Measurements from ENCODE around the gene MYOF.

Gene MYOF, protein sequence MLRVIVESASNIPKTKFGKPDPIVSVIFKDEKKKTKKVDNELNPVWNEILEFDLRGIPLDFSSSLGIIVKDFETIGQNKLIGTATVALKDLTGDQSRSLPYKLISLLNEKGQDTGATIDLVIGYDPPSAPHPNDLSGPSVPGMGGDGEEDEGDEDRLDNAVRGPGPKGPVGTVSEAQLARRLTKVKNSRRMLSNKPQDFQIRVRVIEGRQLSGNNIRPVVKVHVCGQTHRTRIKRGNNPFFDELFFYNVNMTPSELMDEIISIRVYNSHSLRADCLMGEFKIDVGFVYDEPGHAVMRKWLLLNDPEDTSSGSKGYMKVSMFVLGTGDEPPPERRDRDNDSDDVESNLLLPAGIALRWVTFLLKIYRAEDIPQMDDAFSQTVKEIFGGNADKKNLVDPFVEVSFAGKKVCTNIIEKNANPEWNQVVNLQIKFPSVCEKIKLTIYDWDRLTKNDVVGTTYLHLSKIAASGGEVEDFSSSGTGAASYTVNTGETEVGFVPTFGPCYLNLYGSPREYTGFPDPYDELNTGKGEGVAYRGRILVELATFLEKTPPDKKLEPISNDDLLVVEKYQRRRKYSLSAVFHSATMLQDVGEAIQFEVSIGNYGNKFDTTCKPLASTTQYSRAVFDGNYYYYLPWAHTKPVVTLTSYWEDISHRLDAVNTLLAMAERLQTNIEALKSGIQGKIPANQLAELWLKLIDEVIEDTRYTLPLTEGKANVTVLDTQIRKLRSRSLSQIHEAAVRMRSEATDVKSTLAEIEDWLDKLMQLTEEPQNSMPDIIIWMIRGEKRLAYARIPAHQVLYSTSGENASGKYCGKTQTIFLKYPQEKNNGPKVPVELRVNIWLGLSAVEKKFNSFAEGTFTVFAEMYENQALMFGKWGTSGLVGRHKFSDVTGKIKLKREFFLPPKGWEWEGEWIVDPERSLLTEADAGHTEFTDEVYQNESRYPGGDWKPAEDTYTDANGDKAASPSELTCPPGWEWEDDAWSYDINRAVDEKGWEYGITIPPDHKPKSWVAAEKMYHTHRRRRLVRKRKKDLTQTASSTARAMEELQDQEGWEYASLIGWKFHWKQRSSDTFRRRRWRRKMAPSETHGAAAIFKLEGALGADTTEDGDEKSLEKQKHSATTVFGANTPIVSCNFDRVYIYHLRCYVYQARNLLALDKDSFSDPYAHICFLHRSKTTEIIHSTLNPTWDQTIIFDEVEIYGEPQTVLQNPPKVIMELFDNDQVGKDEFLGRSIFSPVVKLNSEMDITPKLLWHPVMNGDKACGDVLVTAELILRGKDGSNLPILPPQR (N-terminal part only)

DNA sequence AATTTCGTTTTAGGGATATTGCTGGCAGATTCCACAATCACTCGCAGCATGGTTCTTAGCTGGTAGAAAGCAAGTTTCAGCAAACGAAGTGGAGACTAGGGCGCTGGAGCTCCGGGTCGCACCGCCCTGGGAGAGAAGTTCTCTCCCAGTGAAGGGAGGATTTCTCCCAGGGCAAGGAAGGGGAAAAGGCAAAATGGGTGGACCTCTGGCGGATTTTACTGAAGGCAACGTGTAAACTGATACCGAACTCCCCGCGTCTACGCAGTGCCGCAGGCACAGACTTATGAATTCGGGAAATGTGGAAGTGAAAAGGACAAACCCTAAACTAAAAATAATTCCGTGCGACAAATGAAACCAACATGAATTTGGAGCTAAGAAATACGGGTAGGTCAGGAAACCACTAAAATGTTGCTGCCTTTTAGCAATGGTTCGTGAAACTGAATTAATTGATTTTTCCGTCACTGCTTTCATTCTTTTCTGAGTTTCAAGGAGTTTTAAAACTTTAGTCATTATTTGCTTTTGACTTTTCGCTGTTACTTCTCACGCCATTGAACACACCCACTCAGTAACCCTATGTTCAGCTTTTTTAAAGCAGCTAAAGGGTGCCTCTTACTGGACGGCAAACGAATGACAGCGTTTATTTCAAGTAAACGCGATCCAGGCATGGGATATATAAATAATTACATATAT lies at the start of gene MYOF:
Gene MYOF (minus strand): TSS at position 190 of the 690 bp plus-strand sequence. CDS start 140 bp downstream, at position 50.
- peak in 1 of 2 experiments; percentile 4 for DNase-seq

- no peak for DNase-seq
These were observed 36.4 kb upstream of the MYOF start for GRCh38 chr10:93518531-93518930.

DNA sequence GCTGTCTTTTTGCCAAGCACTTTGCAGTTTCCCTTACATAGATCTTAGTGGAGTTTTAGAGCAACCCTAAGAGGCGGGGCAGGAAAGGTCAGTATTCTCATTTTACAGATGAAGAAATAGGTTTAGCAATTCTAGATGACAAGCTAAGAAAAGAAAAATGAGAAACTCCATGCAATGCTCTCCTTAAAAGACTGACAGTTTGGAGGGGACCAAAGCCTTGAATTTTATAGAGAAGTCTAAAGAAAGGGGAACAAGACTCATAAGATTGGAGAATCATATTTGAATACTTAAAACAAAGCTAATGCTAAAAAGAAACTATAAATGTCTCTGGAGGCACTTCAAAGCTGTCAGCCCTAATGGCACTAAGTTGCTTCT lies 33.9 kb upstream of the MYOF start:
- DNase-seq: no peak

DNA sequence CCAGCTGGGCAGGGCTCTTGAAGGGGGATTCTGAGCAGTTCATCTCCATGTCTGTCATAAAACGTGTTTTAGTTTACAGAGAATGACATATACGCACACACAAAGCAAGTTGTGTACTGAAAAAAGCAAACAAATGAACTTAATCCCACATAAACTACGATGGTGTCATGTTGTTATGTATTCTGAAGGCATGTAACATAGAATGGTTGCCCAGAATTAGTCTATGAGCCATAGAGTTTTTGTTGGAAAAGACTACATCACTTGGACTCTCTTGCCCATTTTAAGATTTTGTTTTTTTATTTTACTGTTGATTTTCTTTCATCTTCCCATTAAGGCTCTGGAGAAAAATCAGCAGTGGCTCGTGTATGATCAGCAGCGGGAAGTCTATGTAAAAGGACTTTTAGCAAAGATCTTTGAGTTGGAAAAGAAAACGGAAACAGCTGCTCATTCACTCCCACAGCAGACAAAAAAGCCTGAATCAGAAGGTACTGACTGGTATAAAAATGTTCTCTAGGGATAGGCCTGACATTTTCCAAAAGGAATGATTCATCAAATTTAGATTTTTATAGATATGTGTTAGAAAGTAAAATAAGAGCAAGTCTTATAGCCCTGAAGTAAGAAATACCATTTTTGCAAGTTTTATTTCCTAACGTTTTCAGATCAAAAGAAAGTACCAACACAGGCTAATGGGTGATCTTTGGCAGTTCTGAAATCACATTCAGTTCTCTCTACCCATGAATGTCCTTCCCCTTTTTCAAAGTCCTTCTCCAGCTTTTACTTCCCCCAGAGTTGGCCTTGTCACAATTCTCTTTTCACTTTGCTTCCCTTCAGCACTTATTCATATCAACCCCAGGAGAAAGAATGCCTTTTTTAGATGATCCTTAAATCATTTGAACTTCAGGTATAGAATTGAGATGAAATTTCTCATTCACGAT lies 33.2 kb upstream of the MYOF start:
- DNase-seq: no peak

DNA sequence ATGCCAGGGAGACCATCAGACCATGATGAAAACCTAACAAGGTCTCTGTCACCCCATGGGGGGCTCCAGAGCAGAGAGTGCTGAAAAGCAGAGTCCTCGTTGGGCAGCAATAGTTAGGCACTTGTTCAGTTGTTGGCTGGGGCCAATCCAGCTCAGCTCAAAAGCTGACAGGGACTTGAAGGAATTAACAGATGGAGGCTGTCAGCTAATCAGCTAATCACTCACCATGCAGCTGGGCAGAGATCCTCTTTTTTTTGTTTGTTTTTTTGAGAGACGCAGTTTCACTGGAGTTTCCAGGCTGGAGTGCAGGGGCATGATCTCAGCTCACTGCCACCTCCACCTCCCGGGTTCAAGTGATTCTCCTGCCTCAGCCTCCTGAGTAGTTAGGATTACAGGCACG lies 32.4 kb upstream of the MYOF start:
- no peak for DNase-seq

GRCh38 chr10:93513091-93513490 lies 31.0 kb upstream of the MYOF start:
- no peak for DNase-seq

- no peak for DNase-seq
These were observed 30.4 kb upstream of the MYOF start for GRCh38 chr10:93512565-93512964.

DNA sequence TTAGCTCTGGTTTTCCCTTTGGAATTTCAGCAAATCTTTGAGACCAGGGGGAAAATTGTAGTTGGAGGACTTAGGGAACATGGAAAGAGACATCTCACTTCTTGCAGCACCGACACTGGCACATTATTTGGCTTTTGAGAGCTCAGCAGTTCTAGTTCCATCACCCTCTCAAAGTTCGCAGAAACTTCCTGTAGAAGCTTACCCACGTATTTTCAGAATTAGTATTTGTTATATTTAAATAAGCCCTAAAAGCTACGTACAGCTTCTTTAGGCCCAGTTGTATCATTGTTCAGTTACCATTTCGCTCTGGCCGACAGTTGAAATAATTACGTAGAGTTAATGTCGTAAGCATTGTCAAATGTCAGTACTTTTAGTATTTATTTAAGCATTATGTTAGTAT lies 27.7 kb upstream of the MYOF start:
- no peak for DNase-seq

DNA sequence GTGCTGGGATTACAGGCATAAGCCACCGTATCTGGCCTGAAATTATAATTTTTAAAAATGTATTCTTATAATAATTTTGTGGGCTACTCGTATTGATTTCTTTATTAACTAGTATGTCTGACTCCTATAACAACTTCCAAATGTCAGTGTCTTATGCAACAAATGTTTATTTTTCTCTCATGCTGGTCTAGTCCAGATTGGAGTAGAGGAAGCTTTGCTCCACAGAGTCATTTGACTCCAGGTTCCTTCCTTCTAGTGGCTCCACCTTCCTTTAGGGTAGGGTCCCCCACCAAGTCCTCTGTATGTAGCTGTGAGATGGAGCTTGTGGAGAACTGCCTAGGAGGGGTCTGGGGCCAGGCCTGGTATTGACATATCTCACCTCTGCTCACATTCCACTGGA lies 22.9 kb upstream of the MYOF start:
- no peak for DNase-seq

DNA sequence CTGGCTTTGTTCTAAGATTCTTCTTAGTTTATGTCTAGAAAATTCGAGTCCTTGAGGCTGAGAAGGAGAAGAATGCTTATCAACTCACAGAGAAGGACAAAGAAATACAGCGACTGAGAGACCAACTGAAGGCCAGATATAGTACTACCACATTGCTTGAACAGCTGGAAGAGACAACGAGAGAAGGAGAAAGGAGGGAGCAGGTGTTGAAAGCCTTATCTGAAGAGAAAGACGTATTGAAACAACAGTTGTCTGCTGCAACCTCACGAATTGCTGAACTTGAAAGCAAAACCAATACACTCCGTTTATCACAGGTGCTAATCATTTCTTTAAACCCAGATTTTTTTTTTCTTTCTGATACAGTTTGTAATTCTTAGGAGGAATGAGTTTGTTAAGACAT lies 20.9 kb upstream of the MYOF start:
- DNase-seq: no peak

GRCh38 chr10:93501650-93502049 lies 19.5 kb upstream of the MYOF start:
- no peak for DNase-seq

DNA sequence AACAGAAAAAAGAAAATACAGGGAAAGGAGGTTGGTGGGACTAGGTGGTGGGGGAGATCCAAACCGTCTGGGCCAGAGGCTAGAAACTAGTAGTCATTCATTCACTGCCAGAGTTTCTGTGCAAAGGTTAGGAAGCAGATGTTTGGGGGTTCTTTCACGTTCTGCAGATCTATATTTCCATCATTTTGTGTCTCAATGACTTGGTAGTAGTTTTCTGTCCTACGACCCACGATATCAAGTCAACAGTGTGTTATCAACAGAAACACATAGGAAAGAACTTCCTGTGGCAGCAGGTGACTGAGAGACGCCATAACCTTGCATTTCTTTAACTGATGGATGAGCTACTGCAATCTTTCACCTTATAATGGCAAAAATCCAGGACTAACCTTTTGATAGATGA lies 16.0 kb upstream of the MYOF start:
- no peak for DNase-seq

DNA sequence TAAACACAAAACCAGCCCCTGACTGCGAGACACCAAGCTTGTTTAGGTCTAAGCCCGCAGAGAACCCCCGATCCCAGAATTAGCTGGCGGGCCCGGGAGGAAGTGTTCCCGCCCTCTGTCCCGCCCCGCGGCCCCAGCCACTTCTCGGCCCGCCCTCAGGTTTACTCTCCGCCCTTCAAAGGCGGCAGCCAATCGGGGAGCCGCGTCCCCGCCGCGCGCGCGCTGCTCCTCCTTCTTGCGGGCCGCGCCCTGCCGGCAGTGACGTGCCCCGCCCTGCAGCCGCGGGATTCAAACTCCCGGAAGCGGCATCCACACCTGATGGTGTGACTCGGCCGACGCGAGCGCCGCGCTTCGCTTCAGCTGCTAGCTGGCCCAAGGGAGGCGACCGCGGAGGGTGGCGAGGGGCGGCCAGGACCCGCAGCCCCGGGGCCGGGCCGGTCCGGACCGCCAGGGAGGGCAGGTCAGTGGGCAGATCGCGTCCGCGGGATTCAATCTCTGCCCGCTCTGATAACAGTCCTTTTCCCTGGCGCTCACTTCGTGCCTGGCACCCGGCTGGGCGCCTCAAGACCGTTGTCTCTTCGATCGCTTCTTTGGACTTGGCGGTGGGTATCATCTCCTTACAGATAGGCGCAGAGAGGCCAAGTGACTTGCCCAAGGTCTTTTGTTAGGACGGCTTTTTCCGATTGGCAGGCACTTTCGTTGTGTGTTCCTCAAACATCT lies 14.3 kb upstream of the MYOF start, which contains the start of gene CEP55:
Gene CEP55 (plus strand): TSS at position 291 of the 720 bp plus-strand sequence. CDS start 3,440 bp downstream, outside the sequence.
- DNase-seq: peak; percentile 76 to 85

DNA sequence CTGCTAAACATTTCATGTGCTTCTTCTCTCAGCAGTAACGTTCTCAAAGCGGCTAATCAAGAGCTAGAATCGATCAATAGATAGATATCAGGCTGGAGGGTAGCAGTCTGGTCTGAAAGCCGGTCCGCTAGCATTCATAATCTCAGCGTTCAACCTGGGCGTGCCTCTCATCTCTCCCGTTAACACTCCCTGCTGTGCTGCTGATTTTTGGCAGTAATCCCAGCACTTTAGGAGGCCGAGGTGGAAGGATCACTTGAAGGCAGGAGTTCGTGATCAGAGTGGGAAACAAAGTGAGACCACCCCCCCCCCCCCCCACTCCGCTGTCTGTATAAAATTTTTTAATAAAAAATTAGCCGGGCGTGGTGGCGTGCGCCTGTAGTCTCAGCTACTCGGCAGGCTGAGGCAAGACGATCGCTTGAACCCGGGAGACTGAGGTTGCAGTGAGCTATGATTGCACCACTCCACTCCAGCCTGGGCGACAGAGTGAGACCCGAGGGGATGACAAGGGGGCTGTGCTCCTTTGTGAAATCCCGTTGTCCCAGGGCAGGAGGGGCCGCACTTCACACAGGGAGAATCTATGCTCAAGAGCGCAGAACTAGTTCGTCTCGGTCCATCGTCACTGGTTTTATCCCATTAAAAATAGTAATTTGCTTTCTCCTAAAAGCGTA lies 13.7 kb upstream of the MYOF start:
- DNase-seq: no peak

DNA sequence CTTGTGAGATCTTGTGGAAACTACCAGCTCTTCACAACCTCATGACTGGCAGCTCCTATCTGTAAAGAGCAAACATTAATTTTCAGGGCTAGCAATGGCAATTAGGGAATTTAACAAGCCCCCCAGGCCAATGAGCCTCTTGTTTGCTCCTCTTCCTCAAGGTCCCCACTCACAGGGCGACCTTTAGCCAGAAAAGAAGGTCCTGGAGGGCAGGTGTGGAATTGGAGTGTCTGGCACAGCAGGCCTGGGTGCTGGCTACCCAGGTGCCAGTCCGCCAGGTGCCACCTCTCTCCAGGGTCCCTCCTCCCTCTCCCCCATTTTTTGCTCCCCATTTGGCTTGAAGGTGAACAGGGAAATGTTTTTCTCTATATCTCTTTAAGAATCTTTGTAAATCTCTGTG lies 12.4 kb upstream of the MYOF start:
- no peak for DNase-seq

DNA sequence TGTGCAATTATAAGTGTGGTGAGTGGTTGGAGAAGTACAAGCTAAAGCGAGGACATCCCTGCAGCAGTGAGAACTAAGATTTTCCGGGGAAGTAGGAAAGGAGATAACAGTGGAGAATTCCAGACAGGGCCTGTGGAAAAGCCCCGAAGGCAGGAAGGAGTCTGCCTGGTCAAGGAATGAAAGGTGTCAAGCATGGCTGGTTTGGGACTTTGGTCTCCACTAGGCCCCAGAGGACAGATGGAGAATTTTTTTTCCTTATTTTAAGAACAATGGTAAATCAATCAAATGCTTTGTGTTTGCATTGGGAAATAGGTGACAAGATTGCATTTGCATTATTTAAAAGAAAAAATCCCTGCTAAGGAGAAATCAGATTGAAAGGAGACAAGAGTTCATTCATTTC lies 11.0 kb upstream of the MYOF start:
- DNase-seq: no peak

GRCh38 chr10:93491602-93492121 lies 9.5 kb upstream of the MYOF start:
- no peak for DNase-seq

DNA sequence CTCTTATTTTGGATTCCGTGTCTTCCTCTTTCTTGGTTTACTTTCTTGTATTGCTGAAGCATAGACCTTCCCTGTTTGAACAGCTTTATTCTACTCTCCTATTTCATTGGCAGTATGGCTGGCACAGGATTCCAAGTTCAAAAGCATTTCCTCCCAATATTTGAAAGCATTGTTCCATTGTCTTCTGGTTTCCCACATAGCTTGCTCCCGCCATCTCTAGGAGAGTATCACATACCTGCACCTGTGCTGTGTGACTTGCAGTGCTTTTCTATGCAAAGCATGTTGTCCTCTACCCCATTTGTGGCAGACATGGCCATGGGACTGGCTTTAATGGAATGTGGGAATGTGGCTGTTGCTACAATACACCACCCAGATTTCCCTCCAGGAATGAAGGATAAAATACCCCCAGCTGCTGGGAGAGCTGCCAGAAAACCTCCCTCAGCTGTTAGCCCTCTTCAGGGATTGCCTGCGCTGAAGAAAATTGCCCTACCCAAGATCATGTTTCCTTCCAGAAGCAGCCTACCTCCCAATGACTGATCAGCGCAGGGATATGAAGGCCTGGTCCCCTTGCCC lies 6.9 kb upstream of the MYOF start:
- DNase-seq: no peak

DNA sequence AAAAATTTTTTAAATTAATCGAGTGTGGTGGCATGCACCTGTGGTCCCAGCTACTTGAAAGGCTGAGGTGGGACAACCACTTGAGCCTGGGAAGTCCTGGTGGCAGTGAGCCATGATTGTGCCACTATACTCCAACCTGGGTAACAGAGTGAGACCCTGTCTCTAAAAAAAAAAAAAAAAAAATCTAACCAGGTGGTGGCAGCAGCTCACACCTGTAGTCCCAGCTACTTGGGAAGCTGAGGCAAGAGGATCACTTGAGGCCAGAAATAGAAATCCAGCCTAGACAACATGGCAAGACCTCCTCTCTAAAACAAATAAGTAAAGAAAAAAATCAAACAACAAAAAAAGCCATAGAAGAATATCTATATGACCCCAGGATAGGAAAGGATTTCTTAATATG lies 3.6 kb upstream of the MYOF start:
- no peak for DNase-seq

Data from NCI-H1930 (cell line).